ENCODE data around the gene PPT2.

DNA sequence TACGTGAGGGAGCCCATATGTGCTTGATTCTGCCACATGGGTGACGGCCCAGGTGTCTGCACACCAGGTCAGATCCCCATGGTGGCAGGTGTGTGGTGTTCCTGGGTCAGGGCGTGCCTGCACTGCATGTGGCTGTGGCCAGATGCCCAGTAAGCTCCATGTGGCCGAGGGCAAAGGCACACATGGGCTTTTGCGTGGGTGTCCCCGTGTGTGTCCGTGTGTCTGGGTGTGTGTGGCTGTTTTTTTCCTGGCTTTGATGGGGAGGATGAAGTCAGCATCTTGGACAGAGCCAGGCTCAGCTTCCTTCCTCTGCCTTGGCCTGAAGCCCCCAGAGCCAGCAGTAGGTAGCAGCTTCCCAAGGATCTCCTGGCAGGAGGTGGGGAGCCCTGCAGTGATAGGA, 43.3 kb upstream of the PPT2 start:
- TF ChIP-seq, protein P1, sequence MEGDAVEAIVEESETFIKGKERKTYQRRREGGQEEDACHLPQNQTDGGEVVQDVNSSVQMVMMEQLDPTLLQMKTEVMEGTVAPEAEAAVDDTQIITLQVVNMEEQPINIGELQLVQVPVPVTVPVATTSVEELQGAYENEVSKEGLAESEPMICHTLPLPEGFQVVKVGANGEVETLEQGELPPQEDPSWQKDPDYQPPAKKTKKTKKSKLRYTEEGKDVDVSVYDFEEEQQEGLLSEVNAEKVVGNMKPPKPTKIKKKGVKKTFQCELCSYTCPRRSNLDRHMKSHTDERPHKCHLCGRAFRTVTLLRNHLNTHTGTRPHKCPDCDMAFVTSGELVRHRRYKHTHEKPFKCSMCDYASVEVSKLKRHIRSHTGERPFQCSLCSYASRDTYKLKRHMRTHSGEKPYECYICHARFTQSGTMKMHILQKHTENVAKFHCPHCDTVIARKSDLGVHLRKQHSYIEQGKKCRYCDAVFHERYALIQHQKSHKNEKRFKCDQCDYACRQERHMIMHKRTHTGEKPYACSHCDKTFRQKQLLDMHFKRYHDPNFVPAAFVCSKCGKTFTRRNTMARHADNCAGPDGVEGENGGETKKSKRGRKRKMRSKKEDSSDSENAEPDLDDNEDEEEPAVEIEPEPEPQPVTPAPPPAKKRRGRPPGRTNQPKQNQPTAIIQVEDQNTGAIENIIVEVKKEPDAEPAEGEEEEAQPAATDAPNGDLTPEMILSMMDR (IDR thresholded peaks at IDR 0.05; ENCODE audit: control extremely low read depth in 1 of 3, insufficient read depth in 1 of 3, low read depth in 1 of 3, low read length in 3 of 3) = no peak
- no peak for TF ChIP-seq SIN3A (conservative IDR thresholded peaks at IDR 0.05 in 1 of 2, IDR thresholded peaks at IDR 0.05 in 1 of 2; ENCODE audit: low read depth in 1 of 2, low read length in 2 of 2)
- no peak for TF ChIP-seq YY1 (IDR thresholded peaks at IDR 0.05; ENCODE audit: low read depth, low read length)
- TF ChIP-seq, protein P2, sequence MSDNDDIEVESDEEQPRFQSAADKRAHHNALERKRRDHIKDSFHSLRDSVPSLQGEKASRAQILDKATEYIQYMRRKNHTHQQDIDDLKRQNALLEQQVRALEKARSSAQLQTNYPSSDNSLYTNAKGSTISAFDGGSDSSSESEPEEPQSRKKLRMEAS (IDR thresholded peaks at IDR 0.05) = no peak
- no peak for TF ChIP-seq POLR2AphosphoS5 (IDR thresholded peaks at IDR 0.05; ENCODE audit: low read depth, low read length)
- TF ChIP-seq FOSL1 (IDR thresholded peaks at IDR 0.05; ENCODE audit: insufficient read depth, low read depth, low read length) = no peak
- TF ChIP-seq SP1 (IDR thresholded peaks at IDR 0.05; ENCODE audit: low read depth, low read length) = no peak
- no peak for TF ChIP-seq PHF8 (conservative IDR thresholded peaks at IDR 0.05; ENCODE audit: low read depth, low read length)
- TF ChIP-seq RFX5 (IDR thresholded peaks at IDR 0.05; ENCODE audit: borderline replicate concordance, low read depth, low read length) = no peak
- TF ChIP-seq ATF2 (IDR thresholded peaks at IDR 0.05; ENCODE audit: low read length) = no peak

Data from H1 (cell line).